Naive thymus-derived CD4-positive, alpha-beta T cell (primary cell): ENCODE results near the gene UBE3B. TPM values are rescaled to one million over a fixed set of nuclear protein-coding genes. Genes with fewer than 3 reads are reported as not detected.
"Not testable (repeated sequence)": the region's sequence is repeated elsewhere in the genome, so short reads cannot be mapped to it uniquely, and the experiment has no call there.

Experiments
- ATAC-seq: fragments of 150-1000 bp; cut with Tn5 transposase; 2 replicates; pipeline ENCODE4 v1.10.0; 2021; ENCODE audit warnings: mild to moderate bottlenecking, moderate library complexity
- CTCF ChIA-PET: fragments of 350-600 bp; sonication (Branson Sonifier 250); formaldehyde crosslinking; loops from one replicate; lab custom pipeline; 2021; ENCODE audit warnings: antibody characterized with exemption; lab: Charles Lee
- POLR2A ChIA-PET: fragments of 350-600 bp; sonication (Branson Sonifier 250); formaldehyde crosslinking; loops from one replicate; lab custom pipeline; 2021; ENCODE audit warnings: antibody characterized with exemption, inconsistent platforms; lab: Charles Lee
- DNase-seq, 9 donors: peaks; one replicate each; pipeline versions ENCODE4 v3.0.0 to v3.0.0-alpha.2; 2020 to 2022; ENCODE audit warnings: mixed read lengths in 1 of 9
- H3K27ac ChIP-seq: one replicate; pipeline ENCODE4 v1.7.0; 2013; ENCODE audit warnings: mild to moderate bottlenecking, low read depth, low read length, moderate library complexity
- H3K27me3 ChIP-seq, 2 donors: one replicate each; pipeline ENCODE4 v1.7.0; 2013; ENCODE audit warnings: low read length in 2 of 2, mild to moderate bottlenecking in 2 of 2, moderate library complexity in 2 of 2; ENCODE audit not compliant: control insufficient read depth in 2 of 2, insufficient read depth in 2 of 2
- H3K36me3 ChIP-seq, 3 experiments: 1 replicate in 2 of 3; 2 replicates in 1 of 3; pipeline ENCODE4 v1.7.0; 2013; ENCODE audit warnings: low read length in 3 of 3, mild to moderate bottlenecking in 3 of 3, moderate library complexity in 1 of 3; ENCODE audit not compliant: insufficient read depth in 3 of 3, control insufficient read depth in 2 of 3
- H3K4me1 ChIP-seq, 2 donors: one replicate each; pipeline ENCODE4 v1.7.0; 2013; ENCODE audit warnings: low read length in 2 of 2, mild to moderate bottlenecking in 2 of 2, moderate library complexity in 1 of 2; ENCODE audit not compliant: control insufficient read depth in 2 of 2, insufficient read depth in 2 of 2
- H3K4me3 ChIP-seq: 2 replicates; pipeline ENCODE4 v1.7.0; 2013; ENCODE audit warnings: mild to moderate bottlenecking, low read length
- H3K9me3 ChIP-seq, 3 experiments: 1 replicate in 2 of 3; 2 replicates in 1 of 3; pipeline ENCODE4 v1.7.0; 2013; ENCODE audit warnings: low read length in 3 of 3; ENCODE audit not compliant: control insufficient read depth in 2 of 3
- H3K27ac Mint-ChIP-seq, 9 donors: one replicate each; pipeline ENCODE4 v1.8.0; 2020 to 2022; ENCODE audit warnings: mixed read lengths in 9 of 9, mild to moderate bottlenecking in 8 of 9, moderate library complexity in 5 of 9, inconsistent platforms in 2 of 9
- H3K27me3 Mint-ChIP-seq, 5 donors: one replicate each; pipeline ENCODE4 v1.8.0; 2021 to 2022; ENCODE audit warnings: mixed read lengths in 5 of 5, mild to moderate bottlenecking in 1 of 5
- H3K36me3 Mint-ChIP-seq, 5 donors: one replicate each; pipeline ENCODE4 v1.8.0; 2020 to 2022; ENCODE audit warnings: mixed read lengths in 5 of 5, mild to moderate bottlenecking in 3 of 5, inconsistent platforms in 1 of 5
- H3K4me1 Mint-ChIP-seq, 7 donors: one replicate each; pipeline ENCODE4 v1.8.0; 2020 to 2022; ENCODE audit warnings: mixed read lengths in 7 of 7, mild to moderate bottlenecking in 3 of 7, inconsistent platforms in 1 of 7
- H3K4me3 Mint-ChIP-seq, 10 donors: one replicate each; pipeline ENCODE4 v1.8.0; 2020 to 2022; ENCODE audit warnings: mild to moderate bottlenecking in 10 of 10, mixed read lengths in 10 of 10, moderate library complexity in 6 of 10, inconsistent platforms in 2 of 10
- H3K9me3 Mint-ChIP-seq, 11 donors: one replicate each; pipeline ENCODE4 v1.8.0; 2020 to 2022; ENCODE audit warnings: mixed read lengths in 11 of 11, mild to moderate bottlenecking in 4 of 11, inconsistent platforms in 1 of 11, moderate library complexity in 1 of 11
- intact Hi-C, 2 donors: fragments of 100-400 bp; cut with micrococcal nuclease; formaldehyde crosslinking; loops; one replicate each; pipeline ENCODE4 v1.15.1; 2023
- polyA plus RNA-seq, 2 donors: library from polyadenylated mRNA; unstranded; fragments of 300-500 nt; fragmentation: Illumina TruSeq; gene quantifications; one replicate each; pipeline ENCODE4 v1.2.3, GENCODE V29; 2021
- total RNA-seq, 6 experiments: library from RNA in 5 of 6; stranded (reverse) in 5 of 6; gene quantifications; 1 replicate in 5 of 6; 2 replicates in 1 of 6; pipeline ENCODE4 v1.2.3 and lab custom pipeline; 2021 to 2026

The UBE3B gene
- total and polyA plus RNA-seq, 7 experiments from 2014 or later = 20.2 to 62.8 (median 34.9) TPM

DNA sequence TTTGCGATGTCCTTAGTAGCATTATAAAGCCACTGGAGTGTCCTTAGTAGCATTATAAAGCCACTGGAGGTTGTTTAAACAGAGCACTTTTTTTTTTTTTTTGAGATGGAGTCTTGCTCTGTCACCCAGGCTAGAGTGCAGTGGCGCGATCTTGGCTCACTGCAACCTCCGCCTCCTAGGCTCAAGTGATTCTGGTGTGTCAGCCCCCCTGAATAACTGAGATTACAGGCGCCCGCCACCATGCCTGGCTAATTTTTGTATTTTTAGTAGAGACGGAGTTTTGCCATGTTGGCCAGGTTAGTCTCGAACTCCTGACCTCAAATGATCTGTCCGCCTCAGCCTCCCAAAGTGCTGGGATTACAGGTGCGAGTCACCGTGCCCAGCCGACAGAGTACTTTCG lies 37.5 kb upstream of the UBE3B start:
- H3K4me1 Mint-ChIP-seq, CTCF ChIA-PET, intact Hi-C loops: not testable (repeated sequence)

DNA sequence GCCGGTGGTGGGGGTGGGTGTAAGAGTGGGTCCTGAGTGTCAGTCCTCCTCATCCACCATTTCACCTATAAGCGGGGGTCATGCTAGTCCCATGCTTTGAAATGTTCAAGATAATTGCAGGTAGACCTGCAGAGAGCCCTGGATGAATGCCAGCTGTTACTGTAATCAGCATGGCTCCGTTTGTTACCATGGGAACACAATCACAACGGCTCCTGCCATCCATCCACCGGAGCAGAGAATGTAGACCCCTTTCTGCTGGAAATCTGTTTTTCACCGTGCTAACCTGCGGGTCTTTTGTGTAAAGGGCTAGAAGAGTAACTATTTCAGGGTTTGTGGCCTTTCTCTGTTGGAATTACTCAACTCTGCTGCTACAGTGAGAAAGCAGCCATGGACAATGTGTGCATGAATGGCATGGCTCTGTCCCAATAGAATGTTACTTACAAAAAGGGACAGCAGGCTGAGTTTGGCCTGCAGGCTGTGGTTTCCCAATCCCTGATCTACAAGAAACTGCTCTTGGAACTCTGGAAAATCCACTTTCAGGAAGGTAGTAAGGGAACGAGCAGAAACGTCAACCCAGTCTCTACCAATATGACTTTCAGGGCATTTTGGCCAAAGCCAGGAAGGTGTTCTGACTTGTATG lies 36.5 kb upstream of the UBE3B start:
- intact Hi-C loops = no loop called here
- DNase-seq (no peak), ATAC-seq (no peak)
- Mint-ChIP-seq H3K27me3 (no peaks in the 10 kb centered on the region), H3K27ac (no peak overlapping the region), H3K4me3 (no peak overlapping the region), H3K36me3 (peaks cover 0 to 21% (median 4%) of the 10 kb centered on the region in 5 donors), H3K9me3 (no peaks in the 10 kb centered on the region), H3K4me1 (peaks cover 0 to 3% (median 0%) of the 10 kb centered on the region in 7 donors)
- POLR2A ChIA-PET = no interaction called here
- CTCF ChIA-PET = interaction anchor here (0.6 kb wide), 1 partner anchor 63 kb away, joined by 3 read pairs; no protein-coding TSS in a partner anchor
- Histone ChIP-seq H3K9me3 (no peaks in the 10 kb centered on the region), H3K4me1 (no peaks in the 10 kb centered on the region), H3K27me3 (no peaks in the 10 kb centered on the region), H3K4me3 (no peak overlapping the region), H3K36me3 (peaks cover 0 to 6% (median 4%) of the 10 kb centered on the region in 3 experiments), H3K27ac (no peak overlapping the region)

More for the DNA sequence above, 37.5 kb upstream of the UBE3B start:
- POLR2A ChIA-PET, H3K36me3 ChIP-seq, H3K27me3 ChIP-seq, ATAC-seq, H3K27ac ChIP-seq, H3K9me3 Mint-ChIP-seq, H3K4me1 ChIP-seq, H3K4me3 ChIP-seq, DNase-seq, H3K27me3 Mint-ChIP-seq, H3K27ac Mint-ChIP-seq, H3K4me3 Mint-ChIP-seq, H3K9me3 ChIP-seq: not testable (repeated sequence)
- peaks cover 0 to 12% (median 3%) of the 10 kb centered on the region in 5 donors for H3K36me3 Mint-ChIP-seq

DNA sequence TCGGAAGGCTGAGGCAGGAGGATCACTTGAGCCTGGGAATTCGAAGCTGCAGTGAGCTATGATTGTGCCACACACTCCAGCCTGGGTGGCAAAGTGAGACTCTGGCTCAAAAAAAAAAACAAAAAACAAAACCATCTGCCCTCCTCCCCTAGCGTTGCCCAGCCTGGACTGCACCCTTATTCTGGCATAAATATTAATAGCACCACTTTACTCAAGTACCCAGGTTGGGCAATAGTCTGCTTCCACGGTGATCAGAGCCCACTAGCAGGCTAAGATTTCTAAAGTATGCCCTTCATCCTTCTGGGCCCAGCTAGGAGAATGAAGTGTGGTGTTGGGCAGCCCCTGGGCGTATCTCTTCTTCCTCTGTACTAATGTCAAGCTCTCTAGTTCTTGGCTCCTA lies 33.6 kb upstream of the UBE3B start:
- Histone ChIP-seq H3K36me3 (peaks cover 0 to 25% (median 6%) of the 10 kb centered on the region in 3 experiments), H3K9me3 (no peaks in the 10 kb centered on the region), H3K27ac (no peak overlapping the region), H3K27me3 (no peaks in the 10 kb centered on the region), H3K4me1 (no peaks in the 10 kb centered on the region), H3K4me3 (no peak overlapping the region)
- Mint-ChIP-seq H3K27ac (peak overlapping the region in 2 of 9 donors; percentile 22 to 25), H3K9me3 (no peaks in the 10 kb centered on the region), H3K4me3 (no peak overlapping the region), H3K36me3 (peaks cover 0 to 29% (median 4%) of the 10 kb centered on the region in 5 donors), H3K4me1 (peaks cover 0 to 3% (median 0%) of the 10 kb centered on the region in 7 donors), H3K27me3 (no peaks in the 10 kb centered on the region)
- CTCF ChIA-PET = interaction anchor here (1.6 kb wide), 1 partner anchor 11 kb away, joined by 5 read pairs; no protein-coding TSS in a partner anchor
- DNase-seq (no peak), ATAC-seq (no peak)
- POLR2A ChIA-PET = no interaction called here
- intact Hi-C loops = no loop called here

DNA sequence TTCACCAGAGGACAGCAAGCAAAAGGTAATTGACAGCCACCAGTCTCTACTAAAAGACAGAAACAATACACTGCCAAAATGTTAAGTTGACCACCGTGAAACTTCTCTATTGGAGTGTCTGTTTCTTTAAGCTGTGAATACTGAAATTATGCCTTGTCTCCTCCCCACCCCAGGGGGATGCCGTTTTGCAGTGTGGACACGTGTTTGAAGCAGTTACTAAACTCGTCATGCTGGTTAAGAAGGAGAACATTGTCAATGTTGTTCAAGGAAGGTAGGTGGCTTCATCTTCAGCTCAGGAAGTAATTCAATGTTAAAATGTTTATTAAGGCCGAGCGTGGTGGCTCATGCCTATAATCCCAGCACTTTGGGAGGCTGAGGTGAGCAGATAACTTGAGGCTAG lies 33.2 kb upstream of the UBE3B start:
- no peak overlapping the region for H3K27ac ChIP-seq
- DNase-seq (no peak), ATAC-seq (no peak)
- no peaks in the 10 kb centered on the region for H3K27me3 Mint-ChIP-seq
- no peaks in the 10 kb centered on the region for H3K27me3 ChIP-seq
- ChIA-PET POLR2A (no interaction called here), CTCF (interaction anchor here (1.6 kb wide), 1 partner anchor 11 kb away, joined by 5 read pairs; no protein-coding TSS in a partner anchor)
- intact Hi-C loops = no loop called here
- H3K36me3 Mint-ChIP-seq = peaks cover 0 to 33% (median 4%) of the 10 kb centered on the region in 5 donors
- no peaks in the 10 kb centered on the region for H3K4me1 ChIP-seq
- H3K4me1 Mint-ChIP-seq = peaks cover 0 to 3% (median 0%) of the 10 kb centered on the region in 7 donors
- H3K9me3 ChIP-seq = no peaks in the 10 kb centered on the region
- peak overlapping the region in 1 of 9 donors; percentile 25 for H3K27ac Mint-ChIP-seq
- H3K4me3 Mint-ChIP-seq = no peak overlapping the region
- H3K4me3 ChIP-seq = no peak overlapping the region
- H3K9me3 Mint-ChIP-seq = no peaks in the 10 kb centered on the region
- peaks cover 0 to 26% (median 6%) of the 10 kb centered on the region in 3 experiments for H3K36me3 ChIP-seq

DNA sequence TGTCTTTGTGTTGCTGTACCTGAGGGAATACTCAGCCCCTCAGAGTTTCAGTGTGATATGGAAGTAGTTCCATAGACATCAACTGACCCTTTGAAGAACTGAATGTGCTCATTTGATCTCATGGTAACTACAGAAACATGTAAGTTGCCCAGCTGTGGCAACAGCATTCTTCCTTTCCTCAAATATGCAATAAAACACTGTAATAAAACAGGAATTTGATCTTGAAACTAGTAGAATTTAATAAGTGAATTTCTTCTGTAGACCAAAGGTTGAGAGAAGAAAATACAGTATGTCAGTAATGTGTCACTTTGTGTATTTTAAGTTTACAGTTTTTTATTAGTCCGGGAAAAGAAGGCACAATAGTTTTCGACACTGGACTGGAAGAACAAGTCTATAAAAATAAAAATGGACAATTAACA lies 32.2 kb upstream of the UBE3B start:
- intact Hi-C loops = no loop called here
- H3K27ac ChIP-seq = no peak overlapping the region
- no peak overlapping the region for H3K4me3 Mint-ChIP-seq
- no peaks in the 10 kb centered on the region for H3K4me1 ChIP-seq
- ChIA-PET CTCF (no interaction called here), POLR2A (no interaction called here)
- no peak overlapping the region for H3K27ac Mint-ChIP-seq
- ATAC-seq (no peak), DNase-seq (no peak)
- peaks cover 0 to 9% (median 0%) of the 10 kb centered on the region in 7 donors for H3K4me1 Mint-ChIP-seq
- H3K9me3 Mint-ChIP-seq = no peaks in the 10 kb centered on the region
- no peaks in the 10 kb centered on the region for H3K27me3 ChIP-seq
- H3K36me3 Mint-ChIP-seq = peaks cover 3 to 40% (median 5%) of the 10 kb centered on the region in 5 donors
- H3K4me3 ChIP-seq = no peak overlapping the region
- H3K36me3 ChIP-seq = peaks cover 0 to 35% (median 6%) of the 10 kb centered on the region in 3 experiments
- H3K27me3 Mint-ChIP-seq = no peaks in the 10 kb centered on the region
- H3K9me3 ChIP-seq = no peaks in the 10 kb centered on the region

DNA sequence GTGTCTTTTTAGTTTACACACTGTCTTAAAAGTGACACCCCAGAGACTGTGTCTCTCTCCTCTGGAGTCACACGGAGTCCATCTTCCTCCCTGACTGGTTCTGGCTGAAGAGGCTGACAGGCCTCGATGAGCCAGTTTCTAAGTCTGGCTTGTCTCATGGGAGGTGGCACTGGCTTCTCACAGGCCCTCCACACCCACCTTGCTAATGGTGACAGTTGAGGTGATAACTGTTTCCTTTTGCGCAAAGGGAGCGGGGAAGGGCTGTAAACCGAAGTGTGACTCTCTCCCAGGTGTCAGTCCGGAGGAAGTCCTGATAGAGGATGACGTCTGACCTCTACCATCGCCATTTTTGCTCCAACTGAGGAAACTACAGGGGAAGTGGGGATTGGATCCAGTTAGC lies 30.6 kb upstream of the UBE3B start:
- H3K4me3 ChIP-seq = no peak overlapping the region
- no peak for DNase-seq
- Mint-ChIP-seq H3K4me1 (peaks cover 0 to 12% (median 2%) of the 10 kb centered on the region in 7 donors), H3K4me3 (no peak overlapping the region), H3K27me3 (no peaks in the 10 kb centered on the region), H3K9me3 (no peaks in the 10 kb centered on the region), H3K36me3 (peaks cover 4 to 49% (median 8%) of the 10 kb centered on the region in 5 donors), H3K27ac (no peak overlapping the region)
- no peaks in the 10 kb centered on the region for H3K9me3 ChIP-seq
- peaks cover 0 to 52% (median 10%) of the 10 kb centered on the region in 3 experiments for H3K36me3 ChIP-seq
- no peaks in the 10 kb centered on the region for H3K4me1 ChIP-seq
- no peak overlapping the region for H3K27ac ChIP-seq
- intact Hi-C loops = no loop called here
- ChIA-PET CTCF (no interaction called here), POLR2A (no interaction called here)
- peak; percentile 20 for ATAC-seq
- H3K27me3 ChIP-seq = no peaks in the 10 kb centered on the region

DNA sequence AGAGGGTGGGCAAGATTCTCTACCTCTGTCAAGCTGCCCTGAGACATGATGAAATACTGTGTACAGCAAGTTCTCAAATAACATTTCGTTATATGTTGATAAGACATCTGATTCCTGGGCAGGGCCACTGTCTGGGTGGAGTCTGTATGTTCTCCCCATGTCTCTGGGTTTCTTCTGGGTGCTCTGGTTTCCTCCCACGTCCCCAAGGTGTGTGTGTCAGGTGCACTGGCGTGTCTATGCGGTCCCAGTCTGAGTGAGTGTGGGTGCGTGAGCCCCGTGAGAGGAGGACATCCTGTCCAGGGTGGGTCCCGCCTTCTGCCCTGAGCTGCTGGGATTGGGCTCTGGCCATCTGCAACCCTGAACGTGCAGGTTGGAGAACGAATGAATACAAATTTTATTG lies 30.0 kb upstream of the UBE3B start:
- Mint-ChIP-seq H3K36me3 (peaks cover 2 to 55% (median 9%) of the 10 kb centered on the region in 5 donors), H3K27ac (no peak overlapping the region), H3K27me3 (no peaks in the 10 kb centered on the region), H3K4me1 (peaks cover 0 to 16% (median 2%) of the 10 kb centered on the region in 7 donors), H3K9me3 (no peaks in the 10 kb centered on the region), H3K4me3 (no peak overlapping the region)
- no peak overlapping the region for H3K27ac ChIP-seq
- intact Hi-C loops = no loop called here
- H3K36me3 ChIP-seq = peaks cover 0 to 58% (median 10%) of the 10 kb centered on the region in 3 experiments
- no peaks in the 10 kb centered on the region for H3K4me1 ChIP-seq
- ChIA-PET POLR2A (no interaction called here), CTCF (no interaction called here)
- H3K9me3 ChIP-seq = no peaks in the 10 kb centered on the region
- ATAC-seq (no peak), DNase-seq (no peak)
- no peak overlapping the region for H3K4me3 ChIP-seq
- H3K27me3 ChIP-seq = no peaks in the 10 kb centered on the region
